Stimulated activated CD8-positive, alpha-beta memory T cell treated with anti-CD3 and anti-CD28 coated beads, Interleukin-7, amount 100 ng/mL, for 48 hours (primary cell): ENCODE measurements around the gene TSGA10IP.

ENCODE experiments used
- DNase-seq, 2 donors: peaks; one replicate each; pipeline ENCODE4 v3.0.0-alpha.2; 2020; ENCODE audit warnings: low read depth in 1 of 2; ENCODE audit errors: extremely low read depth in 1 of 2

Gene TSGA10IP

GRCh38 chr11:66003291-66003690 is 58.0 kb downstream of the TSGA10IP start:
- no peak for DNase-seq

GRCh38 chr11:66004186-66004585 is 58.9 kb downstream of the TSGA10IP start:
- no peak for DNase-seq

GRCh38 chr11:66006134-66006890 is 61.0 kb downstream of the TSGA10IP start:
- no peak for DNase-seq

- DNase-seq = no peak
These were observed 61.6 kb downstream of the TSGA10IP start for GRCh38 chr11:66006891-66007176.

- no peak for DNase-seq
These were observed 61.9 kb downstream of the TSGA10IP start for GRCh38 chr11:66007201-66007634.

GRCh38 chr11:66008095-66008467 is 62.8 kb downstream of the TSGA10IP start:
- DNase-seq = no peak

GRCh38 chr11:66008468-66009101 is 63.3 kb downstream of the TSGA10IP start:
- no peak for DNase-seq
